Measurements from ENCODE around the gene TPM2.

TPM2 gene

DNA sequence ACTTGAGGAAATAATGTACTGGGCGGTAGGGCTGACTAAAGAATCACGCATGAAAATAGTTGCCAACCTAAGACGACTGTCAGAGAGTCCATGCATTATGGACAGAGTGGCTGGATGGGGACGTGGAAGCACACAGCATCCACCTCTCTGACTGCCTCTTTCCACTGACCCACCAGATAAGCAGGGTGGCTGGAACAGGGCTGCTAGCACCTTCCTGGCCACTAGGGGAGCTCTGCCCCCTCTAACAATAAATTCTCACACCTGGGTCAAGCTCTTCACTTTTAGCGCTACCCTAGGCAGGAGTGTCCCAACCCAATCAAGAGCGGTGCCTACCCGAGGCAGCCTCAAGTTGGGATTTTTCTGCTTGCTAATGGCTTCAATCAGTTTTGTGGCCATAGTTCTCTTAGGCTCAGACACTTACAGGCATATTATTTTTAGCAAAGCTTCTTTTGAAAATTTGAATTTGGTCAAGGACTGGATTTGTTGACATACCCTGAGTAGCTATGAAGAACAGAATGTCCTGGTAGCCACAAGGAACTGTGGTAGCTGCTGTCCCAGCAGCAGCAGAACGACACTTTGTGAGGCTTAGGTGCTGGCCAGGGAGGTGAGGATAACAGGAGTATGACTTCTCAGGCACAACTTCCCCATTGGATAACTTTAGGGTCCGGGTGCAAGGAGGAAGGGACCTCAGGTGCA is 6.9 kb upstream of the TPM2 start:
- peak; percentile 55 for DNase-seq (ENCODE audit: low read depth)

GRCh38 chr9:35695943-35696401 is 6.2 kb upstream of the TPM2 start:
- no peak for DNase-seq (ENCODE audit: low read depth)

DNA sequence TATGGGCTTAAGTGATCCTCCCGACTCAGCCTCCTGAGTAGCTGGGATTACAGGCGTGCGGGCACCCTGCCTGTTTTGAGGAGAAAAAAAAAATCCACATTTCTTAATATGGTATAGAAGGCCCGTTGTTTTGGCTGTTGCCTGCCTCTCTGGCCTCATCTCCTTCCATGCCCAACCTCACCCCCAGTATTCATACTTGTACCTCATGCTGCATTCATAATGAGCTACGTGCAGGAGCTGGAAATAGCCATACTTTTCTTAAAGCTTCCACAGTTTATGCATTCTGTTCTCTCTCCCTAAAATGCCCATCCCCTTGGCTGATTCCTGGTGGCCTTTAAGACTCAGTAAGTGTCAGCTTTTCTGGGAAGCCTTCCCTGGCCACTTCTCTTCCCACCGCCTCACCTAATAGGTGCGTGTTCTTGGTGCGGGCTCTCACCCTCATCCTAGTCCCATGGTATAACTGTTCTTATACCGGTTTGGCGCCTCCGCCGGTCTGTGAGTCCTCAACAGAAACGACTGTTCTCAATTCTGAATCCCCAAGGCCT is 2.1 kb upstream of the TPM2 start:
- DNase-seq (ENCODE audit: low read depth) = no peak

DNA sequence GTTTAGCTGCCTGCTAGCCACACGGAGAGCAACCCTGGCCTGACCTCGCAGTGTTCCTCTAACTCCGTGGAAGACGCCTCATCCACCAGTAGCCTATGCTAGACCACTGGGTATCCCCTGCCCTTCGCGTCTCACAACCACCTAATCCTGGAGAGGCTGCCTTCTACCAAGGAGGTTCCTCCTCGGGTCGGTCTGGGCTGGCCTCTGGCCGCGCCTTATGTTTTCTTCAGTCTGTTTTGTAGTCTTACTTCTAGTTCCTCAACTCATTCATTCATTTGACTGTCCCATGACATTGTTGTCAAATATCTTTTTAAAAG is 1.6 kb upstream of the TPM2 start:
- no peak for DNase-seq (ENCODE audit: low read depth)

DNA sequence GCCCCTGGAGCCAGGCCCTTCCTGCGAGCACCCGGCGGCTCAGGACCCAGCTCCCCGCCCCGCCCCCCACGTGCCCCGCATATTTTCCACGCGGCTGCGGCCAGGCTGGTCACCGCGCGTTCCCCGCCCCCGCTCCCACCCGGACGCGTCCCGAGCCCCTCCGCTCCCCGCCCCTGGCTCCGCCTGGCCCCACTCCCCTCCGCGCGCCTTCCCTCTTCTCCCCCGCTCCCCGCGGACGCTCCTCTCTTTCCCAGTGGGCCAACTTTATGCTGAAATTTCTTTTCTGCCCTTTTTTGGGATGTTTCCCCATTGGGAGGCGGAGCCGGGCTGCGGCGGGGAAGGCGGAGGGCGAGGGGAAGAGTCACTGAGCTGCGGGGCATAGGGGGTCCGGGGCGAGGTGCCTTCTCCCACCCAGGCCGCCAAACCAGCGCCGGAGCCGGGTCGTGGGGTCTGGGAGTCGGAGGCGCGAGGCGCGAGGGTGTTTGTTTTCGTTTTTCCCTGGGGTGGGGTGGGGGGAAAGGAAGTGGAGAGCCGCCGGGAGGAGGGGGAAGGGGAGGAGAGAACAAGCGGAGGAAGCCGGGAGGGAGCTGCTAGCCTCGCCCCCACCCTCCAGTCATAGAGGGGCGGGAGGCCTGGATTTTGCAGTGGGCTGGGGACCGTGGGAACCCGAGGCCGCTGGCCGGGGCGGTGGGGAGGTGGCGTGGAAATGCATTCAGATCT is 1.0 kb upstream of the TPM2 start:
- peak; percentile 76 for DNase-seq (ENCODE audit: low read depth)

DNA sequence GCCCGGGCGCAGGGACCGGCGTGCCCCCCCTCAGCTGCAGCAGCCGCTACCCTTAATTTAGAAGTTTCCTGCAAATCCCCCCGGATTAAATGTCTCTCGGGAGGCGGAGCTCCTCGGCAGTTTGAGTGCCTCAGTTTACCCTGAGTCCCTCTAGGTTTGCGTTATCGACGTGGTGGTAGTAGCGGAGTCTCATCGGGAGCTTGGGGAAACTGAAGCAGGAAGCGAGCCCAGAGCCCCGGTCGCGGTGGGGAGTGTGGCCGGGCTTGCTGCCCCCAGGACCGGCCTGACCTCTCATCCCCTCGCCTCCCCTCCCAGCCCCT is 529 bp upstream of the TPM2 start:
- peak; percentile 82 for DNase-seq (ENCODE audit: low read depth)

DNA sequence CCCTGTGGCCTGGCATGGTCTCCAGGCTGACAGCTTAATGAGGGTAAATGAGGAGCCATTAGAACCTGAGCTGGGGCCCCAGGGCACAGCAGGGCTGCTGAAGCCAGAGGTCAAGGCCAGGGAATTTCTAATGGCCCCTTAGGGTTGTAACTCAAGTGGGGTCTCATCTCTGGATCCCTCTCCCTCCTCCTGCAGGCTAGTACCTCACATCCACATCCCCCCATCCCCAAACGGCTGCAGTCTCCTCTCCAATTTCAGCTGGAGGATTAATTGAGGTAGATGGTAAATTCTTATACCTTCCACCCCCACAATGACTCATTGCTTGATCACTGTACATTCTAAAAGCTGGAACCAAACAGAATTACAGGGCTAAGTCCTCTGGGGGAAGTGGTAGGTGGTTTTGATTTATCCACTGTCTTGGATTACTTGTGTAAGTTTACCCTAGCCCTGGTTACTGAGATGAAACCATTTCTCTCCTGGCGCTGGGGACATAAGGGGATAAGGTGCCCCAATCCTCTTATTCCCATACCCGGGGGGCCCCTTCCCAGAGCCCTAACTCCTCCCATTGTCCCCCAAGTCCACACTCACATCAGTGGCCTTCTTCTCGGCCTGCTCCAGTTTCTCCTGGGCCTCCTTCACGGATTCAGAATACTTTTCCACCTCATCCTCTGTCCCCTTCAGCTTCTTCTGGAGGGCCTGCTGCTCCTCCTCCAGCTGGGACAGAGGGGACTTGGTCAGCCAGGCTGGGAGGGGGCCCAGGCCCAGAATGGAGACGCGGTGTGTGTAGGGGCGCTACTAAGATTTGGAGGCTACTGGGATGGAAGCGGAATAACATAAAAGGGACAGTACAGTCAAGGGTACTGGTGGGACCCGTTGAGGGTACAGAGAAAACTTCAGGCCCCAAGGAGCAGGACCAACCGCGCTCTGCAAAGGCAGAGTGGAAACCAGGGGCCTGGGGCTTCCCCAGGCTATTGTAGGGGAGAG is 875 bp downstream of the TPM2 start:
- peak; percentile 88 for DNase-seq (ENCODE audit: low read depth)

DNA sequence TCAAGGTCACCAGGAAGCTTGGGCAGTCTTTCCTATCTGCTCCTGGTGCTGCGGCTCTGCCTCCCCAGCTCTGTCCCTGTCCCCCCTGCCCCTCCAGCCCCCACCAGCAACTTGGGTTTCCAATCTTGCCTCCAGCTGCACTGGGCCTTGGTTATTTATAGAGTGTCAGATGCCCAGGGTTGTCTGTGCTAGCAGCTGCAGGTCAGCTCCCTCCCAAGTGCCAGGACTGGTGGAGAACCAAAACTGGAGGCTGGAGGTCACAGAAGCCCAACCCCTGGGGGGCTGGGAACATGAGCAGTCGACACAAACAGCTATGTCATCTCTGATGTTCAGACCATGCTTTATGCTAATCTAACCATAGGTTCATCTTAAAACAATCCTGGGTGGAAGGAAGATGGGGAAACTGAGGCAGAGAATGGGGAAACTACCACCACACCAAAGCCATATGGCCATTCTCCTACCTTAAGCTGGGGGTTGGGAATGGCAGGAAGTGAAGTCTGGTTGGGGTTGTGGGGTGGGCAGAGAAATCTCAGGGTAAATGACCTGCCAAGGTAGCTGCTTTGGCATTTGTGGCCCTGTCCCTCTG is 1.7 kb downstream of the TPM2 start:
- DNase-seq (ENCODE audit: low read depth) = no peak

GRCh38 chr9:35687306-35687705 is 2.4 kb downstream of the TPM2 start:
- no peak for DNase-seq (ENCODE audit: low read depth)

DNA sequence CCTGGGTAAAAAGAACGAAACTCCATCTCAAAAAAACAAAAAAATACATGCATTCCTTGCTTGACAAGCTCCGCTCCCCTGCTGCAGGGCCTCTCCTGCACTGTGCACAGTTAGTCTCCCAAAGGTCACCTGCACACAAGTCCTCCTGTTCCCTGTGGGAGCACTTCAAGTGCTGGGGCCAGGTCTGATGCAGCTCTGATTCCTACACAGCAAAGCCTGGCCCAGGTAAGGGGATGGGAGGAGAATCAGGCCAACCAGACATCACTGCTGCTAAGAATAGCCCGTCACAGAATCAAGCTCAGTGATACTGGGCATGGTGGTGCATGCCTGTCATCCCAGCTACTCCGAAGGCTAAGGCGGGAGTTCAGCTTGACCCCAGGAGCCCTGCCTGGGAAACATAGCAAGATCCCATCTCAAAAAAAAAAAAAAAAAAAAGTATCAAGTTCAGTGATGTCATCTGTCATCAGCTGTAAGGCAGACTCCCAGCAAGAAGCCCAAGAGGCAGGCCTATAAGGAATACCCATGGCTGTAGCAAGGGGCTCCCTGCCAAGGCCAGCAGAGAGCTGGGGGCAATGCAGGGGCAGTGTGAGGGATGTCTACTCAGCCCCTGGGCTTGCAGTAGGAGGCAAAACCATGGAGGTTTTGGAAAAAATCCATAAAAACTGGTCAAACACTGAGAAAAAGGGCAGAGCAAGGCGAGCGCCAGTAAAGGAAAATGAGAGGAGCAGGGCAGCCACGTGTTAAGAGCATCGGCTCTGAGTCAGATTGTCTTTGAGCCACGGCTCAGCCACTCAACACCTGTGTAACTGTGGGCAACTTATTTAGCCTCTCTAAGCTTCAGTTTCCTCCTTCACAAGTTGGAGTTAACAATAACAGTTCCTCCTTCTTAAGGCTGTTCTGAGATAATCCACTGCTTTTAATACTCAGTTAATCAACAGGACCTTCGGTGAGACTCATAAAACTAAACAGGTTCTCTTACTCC is 3.2 kb downstream of the TPM2 start:
- peak; percentile 55 for DNase-seq (ENCODE audit: low read depth)

- no peak for DNase-seq (ENCODE audit: low read depth)
Measured at GRCh38 chr9:35685506-35685905, 4.2 kb downstream of the TPM2 start.

DNA sequence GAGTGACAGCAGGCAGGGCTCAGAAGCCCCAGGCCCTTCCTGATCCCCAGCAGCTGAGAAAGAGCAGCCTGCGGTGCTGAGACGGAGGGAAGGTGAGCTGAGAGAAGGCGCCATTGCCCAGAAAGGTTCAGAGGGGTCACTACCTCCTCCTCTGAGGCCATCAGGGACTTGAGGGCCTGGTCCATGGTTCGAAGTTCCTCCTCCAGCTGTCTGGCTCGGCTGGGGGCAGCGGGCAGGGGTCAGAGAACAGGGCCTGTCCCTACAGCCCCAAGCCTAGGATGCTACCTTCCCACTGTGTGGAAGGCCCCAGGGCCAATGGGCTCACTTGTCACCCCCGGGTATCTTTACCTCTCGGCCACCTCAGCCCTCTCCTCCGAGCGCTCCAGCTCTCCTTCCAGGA is 4.8 kb downstream of the TPM2 start:
- no peak for DNase-seq (ENCODE audit: low read depth)

DNA sequence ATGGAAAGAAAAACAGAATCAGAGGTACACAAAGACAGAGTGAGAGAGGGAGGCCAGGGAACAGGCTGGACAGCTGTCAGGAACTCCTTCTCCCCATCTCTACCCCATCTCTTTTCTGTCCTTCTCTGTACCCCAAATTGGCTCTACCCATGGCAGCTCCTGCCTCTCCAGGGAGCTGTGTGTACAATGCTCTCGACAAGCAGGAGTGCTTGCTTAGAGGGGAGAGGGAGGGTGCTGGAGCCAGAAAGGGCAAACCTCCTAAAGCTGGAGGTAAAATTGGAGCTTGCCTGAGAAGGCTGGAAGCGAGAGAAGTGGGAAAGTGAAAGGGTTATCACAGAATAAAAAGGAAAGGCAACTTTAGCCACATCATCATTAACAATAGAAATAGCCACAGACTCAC is 6.4 kb downstream of the TPM2 start:
- DNase-seq (ENCODE audit: low read depth) = no peak

GRCh38 chr9:35682520-35683315 is 7.0 kb downstream of the TPM2 start:
- DNase-seq (ENCODE audit: low read depth) = no peak

GRCh38 chr9:35682051-35682450 is 7.7 kb downstream of the TPM2 start:
- DNase-seq (ENCODE audit: low read depth) = no peak

- no peak for DNase-seq (ENCODE audit: low read depth)
Measured at GRCh38 chr9:35681341-35682002, 8.3 kb downstream of the TPM2 start.

DNA sequence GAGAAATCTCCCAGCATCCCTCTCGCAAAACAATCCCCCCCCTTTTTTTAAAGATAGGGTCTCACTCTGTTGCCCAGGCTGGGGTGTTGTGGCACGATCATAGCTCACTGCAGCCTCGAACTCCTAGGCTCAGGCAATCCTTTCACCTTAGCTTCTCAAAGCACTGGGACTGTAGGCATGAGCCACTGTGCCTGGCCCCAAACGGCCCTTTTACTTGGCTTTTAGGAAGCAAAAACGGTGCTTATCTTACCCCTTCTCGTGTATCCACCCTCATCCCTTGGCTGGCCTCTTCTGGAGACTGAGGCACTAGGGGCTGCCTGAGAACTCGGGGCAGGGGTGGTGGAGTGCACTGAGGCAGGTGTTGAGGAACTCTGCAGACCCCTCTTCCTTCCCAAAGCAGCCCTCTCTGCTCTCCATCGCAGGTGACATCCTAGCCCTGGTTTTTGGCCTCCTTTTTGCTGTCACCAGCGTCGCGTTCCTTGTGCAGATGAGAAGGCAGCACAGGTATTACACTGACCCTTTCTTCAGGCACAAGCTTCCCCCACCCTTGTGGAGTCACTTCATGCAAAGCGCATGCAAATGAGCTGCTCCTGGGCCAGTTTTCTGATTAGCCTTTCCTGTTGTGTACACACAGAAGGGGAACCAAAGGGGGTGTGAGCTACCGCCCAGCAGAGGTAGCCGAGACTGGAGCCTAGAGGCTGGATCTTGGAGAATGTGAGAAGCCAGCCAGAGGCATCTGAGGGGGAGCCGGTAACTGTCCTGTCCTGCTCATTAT is 9.2 kb downstream of the TPM2 start:
- DNase-seq (ENCODE audit: low read depth) = peak; percentile 72

- DNase-seq (ENCODE audit: low read depth) = no peak
Measured at GRCh38 chr9:35679766-35680330, 9.9 kb downstream of the TPM2 start.
